Thoracic aorta endothelial cell (primary cell): ENCODE measurements around the gene KCTD3. TPM values are rescaled to one million over a fixed set of nuclear protein-coding genes. Genes with fewer than 3 reads are reported as not detected.

Experiments used
- small RNA-seq: library from RNA; depleted of rRNA; stranded (forward); fragments of <200 nt; gene quantifications from one replicate; pipeline ENCODE3, GENCODE V24; 2012
- total RNA-seq: library from RNA; depleted of rRNA; stranded (reverse); fragments of >200 nt; gene quantifications from 2 replicates; pipeline ENCODE4 v1.2.3, GENCODE V29; 2012

Gene KCTD3
- total RNA-seq = 39.1 and 55.4 TPM in 2 replicates

GRCh38 chr1:215566556-215567490 lies at the start of gene KCTD3:
TSS of gene KCTD3 (plus strand) at chr1:215567304. CDS start at chr1:215567686, 382 bp downstream.

Small RNA genes within 50 kb of the gene (small RNA-seq; reads per million reads assigned to genes)
- not detected for gene RF00108
